Activated CD4-positive, alpha-beta T cell treated with anti-CD3 and anti-CD28 coated beads, Interleukin-2, Interleukin-4, amounts not matched to agents 100 ng/mL and 50 ng/mL, durations not matched to agents 16 hours and 8 hours (primary cell): Measurements from ENCODE around the gene MYMX.
"Not testable (repeated sequence)": the region's sequence is repeated elsewhere in the genome, so short reads cannot be mapped to it uniquely, and the experiment has no call there.

Source experiments
- DNase-seq: peaks from one replicate; pipeline ENCODE4 v3.0.0-alpha.2; 2020; ENCODE audit warnings: low spot score

The MYMX gene

DNA sequence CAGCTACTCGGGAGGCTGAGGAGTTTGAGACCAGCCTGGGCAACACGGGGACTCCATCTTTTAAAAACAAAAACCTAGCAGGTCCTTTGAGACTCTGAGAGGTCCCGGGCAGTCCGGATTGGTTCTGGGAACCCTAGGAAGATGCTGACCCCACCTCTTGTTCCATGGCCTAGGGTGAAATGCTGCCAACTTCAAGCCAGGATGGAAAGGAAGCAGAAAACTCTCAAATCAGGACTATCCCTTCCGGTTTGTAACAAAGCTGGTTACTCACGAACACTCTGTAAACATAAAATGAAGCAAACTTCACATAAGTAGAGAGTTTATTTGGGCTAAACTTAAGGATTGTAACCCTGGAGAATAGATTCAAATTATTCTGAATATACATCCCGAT is 30.1 kb upstream of the MYMX start:
- DNase-seq: no peak

DNA sequence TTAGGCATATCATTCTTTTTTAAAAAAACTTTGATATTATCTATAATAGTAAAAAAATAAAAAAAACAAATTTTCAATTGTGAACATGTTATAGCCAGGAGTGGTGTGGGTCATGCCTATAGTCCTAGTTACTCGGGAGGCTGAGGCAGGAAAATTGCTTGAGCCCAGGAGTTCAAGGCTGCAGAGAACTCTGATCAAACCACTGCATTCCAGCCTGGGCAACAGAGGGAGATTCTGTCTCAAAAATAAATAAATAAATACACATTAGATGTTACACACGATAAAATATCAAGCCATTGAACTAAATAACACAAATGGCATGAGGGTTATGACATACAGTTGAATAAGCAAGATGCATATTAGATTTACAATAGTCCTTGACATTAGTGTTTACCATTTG is 27.9 kb upstream of the MYMX start:
- DNase-seq: no peak

DNA sequence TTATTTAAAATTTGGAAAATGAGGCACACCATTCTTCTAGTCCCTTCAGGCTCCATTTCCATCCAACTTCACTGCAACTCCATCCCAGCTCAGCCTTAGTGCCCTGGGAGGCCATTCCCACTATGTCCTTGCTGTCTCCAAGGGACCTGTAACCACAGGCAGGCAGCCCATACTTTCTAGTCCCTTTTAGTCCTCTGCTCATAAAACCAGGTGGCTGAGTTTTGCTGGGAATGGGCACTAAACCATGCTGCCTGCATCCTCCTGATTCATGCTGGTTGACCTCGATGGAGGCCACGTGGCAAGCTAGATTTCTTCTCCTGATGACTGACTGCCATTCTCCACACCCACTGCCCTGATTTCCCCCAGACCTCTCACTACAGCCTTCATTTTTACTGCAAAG is 27.5 kb upstream of the MYMX start:
- no peak for DNase-seq

DNA sequence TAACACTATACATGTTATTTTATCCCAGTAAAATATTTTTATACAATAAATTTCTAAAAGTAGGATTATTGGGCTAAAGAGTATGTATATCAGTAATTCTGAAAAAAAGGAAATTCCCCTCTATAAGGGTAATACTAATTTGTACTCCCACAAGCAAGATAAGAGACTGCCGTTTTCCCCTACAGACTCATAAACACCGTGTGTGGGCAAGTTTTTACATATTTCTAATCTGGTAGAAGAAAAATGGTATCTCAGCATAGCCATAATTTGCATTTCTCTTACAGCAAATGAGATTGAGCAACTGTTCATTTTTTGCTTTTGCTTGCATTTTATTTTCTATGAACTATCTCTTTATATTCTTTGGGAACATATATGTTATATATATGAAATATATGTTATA is 26.0 kb upstream of the MYMX start:
- DNase-seq: no peak

DNA sequence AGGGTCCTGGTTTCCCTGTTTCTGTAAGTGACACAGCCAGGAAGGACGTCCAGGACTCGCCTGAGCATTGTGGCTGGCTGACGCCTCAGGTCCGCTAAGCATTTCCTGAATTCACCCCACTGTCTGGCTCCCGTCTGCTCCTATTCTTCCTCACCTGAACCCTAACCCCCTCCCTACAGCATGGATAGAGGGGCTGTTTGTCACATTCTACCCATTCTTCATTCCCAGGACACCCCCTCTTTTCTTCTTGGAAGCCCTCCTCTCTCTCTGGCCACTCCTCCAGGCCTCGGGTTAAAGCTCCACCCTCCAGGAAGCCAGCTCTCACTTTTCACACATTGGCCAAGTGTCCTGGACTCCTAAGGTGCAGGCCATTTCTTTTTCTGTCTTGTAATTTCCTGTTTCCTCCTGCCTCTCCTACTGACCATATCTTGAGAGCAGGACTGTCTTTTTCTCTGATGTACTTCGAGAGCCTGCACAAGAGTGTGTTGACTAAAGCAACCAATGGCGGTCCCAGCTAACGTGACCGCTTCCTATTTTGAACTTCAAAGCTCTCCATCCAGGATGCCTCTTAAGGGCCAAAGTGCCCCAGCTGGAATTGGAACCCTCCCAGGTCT is 24.2 kb upstream of the MYMX start:
- DNase-seq: no peak

DNA sequence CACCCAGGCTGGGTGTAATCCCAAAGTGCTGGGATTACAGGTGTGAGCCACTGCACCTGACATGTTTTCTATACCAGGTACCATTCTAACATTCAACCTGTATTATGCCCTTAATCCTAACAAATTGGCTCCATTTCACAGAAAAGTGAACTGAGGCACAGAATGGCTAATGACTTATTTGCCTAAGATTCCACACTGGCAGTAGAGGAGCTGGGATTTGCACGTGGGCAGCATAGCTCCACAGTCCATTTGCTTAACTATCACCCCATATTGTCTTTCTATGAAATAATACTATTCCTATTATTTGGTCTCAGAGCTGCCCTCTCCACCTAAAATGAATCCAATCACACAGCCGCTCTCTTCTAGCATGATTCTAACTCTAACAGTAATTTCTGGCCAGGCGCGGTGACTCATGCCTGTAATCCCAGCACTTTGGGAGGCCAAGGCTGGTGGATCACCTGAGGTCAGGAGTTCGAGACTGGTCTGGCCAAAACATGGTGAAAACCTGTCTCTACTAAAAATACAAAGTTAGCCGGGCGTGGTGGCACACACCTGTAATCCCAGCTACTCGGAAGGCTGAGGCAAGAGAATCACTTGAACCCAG is 23.3 kb upstream of the MYMX start:
- DNase-seq: no peak

DNA sequence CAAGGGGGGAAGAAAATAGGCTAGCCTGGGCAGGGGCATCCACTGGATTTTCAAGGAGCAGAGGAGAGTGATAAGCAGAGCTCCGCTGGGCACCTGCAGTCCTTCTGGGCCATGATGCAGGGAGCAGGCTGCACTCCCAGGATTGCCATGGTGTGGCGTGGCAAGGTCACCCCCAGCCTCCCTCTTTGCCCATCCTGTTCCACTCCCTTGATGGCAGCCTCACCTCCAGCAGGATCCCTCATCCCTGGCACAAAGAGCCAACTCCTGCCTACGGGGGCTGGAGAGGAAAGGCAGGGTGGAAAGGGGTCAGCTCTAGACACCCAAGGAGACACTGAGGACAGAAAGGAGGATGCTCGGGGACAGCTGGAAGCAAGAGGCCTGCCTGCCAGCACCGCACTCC is 22.4 kb upstream of the MYMX start:
- DNase-seq: no peak

DNA sequence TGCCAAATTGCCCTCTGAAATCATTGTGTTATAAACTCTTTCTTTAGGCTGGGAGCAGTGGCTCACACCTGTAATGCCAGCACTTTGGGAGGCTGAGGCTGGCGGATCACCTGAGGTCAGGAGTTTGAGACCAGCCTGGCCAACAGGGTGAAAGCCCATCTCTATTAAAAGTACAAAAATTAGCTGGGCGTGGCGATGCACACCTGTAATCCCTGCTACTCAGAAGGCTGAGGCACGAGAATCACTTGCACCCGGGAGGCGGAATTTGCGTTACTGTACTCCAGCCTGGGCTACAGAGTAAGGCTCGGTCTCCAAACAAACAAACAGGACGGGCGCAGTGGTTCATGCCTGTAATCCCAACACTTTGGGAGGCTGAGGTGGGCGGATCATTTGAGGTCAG is 20.4 kb upstream of the MYMX start:
- DNase-seq: not testable (repeated sequence)

DNA sequence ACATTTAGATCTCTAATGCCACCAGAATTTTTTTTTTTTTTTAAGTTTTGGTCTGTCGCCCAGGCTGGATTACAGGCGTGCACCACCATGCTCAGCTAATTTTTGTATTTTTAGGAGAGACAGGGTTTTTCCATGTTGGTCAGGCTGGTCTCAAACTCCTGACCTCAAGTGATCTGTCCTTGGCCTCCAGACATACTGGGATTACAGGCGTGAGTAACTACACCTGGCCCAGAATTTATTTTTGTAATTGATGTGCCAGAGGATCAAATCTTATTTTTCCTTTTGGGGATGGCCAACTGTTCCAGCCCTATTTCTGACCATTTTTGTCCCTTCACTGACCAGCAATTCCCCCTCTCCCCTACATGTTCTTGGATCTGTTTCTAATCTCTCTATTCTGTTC is 18.0 kb upstream of the MYMX start:
- no peak for DNase-seq

DNA sequence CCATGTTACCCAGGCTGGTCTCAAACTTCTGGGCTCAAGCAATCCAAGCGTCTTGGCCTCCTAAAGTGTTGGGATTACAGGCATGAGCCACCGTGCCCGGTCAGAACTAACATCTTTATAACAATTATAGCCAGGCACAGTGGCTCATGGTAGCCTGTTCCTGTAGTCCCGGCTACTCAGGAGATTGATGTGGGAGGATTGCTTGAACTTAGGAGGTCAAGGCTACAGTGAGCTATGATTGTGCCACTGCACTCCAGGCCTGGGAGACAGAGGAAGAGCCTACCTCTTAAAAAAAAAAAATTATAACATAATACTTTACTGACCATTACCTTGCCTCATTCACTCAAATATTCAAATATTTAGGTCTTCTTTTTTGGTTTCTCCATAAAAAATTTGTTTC is 16.8 kb upstream of the MYMX start:
- DNase-seq: no peak

DNA sequence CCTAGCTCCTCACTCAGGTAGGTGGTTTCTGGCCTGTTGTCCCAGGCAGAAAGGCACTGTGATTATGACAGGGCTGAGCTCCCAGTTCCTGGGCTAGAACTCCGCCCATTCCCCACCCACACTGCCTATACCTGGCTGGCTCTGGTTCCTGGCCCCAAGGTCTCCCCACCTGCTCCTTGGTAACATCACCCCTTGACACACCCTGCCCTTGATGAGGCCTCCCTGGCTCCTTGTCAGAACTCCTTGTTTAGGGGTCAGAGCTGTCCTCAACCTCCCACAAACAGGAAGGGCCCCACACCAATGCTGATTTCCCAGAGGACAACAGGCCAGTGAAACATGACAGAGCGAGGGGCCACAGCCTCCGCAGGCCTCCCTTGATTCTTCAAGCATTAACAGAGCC is 15.5 kb upstream of the MYMX start:
- DNase-seq: no peak

DNA sequence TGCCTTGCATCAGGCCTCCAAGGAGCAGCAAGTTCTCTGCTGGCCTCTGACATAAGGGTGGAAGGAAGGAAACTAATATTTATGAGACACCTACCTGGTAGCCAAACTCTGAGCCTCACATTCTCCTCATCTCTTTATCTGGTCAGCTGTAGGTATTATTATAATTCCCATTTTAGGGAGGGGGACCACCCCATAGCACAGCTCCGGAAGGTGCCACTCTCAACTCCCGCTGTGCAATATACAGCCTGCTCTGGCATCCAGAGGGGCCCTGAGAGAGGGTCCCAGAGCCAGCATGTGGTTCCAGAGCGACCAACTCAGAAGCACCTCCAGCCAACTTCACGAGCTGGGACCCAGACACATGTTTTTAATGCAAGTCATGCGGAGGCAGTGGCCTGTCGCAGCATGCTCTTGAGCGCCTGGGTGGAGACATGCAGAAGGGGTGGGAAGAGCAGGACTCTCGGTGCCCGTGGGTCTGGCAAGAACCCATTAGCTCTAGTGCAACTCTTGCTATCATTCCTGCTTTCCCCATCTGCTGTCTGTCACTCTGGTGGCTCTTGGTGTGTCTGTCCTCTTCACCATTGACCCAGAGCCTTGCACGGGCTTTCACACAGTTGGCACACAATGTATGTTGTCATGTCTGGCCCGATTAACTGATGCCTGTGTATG is 15.0 kb upstream of the MYMX start:
- no peak for DNase-seq

DNA sequence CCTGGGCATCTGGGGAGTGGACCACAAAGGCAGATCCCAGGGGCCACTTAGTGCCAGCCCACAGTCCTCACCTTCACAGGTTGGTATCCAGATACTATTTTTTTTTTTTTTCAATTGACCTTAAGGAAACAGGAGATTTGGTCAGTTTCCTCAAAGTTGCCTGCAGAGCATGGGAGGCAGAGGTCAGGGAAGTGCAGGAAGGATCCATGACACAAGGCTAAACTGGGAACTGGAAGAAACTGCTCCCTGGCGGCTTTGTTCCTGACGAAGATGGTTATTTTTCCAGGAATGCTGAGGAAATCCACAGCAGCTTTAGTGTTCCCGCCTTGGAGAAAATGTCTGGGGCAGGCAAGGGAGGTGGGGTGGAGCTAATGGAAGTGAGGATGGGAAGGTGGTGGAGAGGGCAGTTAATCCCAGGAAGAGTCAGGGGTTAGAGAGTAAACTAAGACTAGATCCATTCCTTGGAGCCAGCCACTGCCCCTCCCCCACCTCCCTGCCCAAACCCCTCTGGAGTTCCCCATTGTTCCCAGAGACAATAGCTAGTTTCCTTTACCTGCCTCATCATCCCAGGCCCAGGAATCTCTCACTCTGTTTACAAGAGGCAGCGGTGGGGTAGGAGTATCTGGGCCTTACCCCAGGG is 14.3 kb upstream of the MYMX start:
- DNase-seq: no peak

DNA sequence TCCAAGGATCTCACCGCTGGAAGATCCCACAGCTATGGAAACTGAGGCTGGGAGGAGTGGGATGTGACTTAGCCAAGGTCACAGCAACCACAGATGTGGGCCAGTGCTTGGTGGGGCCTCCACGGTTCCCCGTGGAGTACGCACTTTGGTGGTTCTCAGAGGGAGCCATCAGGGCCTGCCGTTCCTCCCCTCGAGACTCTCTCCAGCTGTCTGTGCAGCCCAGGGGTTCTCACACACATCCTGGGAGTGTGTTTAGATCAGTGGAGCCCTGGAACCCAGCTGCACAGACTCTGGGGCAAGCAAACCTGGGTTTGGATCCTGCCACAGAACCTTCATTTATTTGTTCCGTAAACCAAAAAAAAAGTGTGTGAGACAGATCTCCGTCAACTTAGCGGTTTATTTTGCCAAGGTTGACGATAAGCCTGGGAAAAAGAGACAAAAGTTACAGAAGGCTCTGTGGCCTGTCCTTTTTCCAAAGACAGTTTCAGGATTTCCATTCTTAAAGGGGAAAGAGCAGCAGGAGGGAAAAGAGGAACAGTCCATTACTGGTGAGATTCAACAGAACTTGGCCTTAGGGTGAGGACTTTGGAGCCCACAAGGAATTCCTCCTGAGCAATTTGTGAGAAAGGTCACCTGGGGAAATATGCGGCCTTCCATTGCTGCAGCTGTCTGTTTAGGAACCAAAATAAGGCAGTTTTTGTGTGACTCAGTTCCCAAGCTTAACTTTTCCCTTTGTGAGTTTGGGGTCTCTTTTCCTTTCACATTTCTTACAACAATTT is 13.6 kb upstream of the MYMX start:
- DNase-seq: no peak

DNA sequence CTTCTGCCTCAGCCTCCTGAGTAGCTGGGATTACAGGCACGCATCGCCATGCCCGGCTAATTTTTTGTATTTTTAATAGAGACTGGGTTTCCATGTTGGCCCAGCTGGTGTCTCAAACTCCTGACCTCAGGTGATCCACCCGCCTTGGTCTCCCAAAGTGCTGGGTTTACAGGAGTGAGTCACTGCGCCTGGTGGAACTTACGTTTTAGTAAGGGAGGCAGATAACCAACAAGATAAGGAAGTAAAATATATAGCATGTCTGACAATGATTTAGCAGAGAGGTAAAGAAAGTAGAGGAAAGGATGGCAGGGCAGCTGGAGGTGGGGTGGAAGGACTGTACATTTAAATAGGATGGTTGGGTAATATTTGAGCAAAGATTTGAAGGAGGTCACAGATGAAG is 12.8 kb upstream of the MYMX start:
- no peak for DNase-seq

DNA sequence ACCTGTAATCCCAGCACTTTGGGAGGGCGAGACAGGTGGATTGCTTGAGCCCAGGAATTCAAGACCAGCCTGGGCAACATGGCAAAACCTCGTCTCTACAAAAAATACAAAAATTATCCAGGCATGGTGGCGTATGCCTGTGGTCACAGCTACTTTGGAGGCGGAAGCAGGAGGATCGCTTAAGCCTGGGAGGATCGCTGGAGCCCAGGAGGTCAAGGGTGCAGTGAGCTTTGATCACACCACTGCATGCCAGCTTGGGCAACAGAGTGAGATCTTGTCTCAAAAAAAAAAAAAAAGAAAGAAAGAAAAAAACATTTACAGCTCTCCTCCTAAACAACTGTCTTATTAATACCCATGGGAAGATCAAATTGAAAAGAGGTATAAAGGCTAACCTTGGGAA is 8.8 kb upstream of the MYMX start:
- DNase-seq: no peak

DNA sequence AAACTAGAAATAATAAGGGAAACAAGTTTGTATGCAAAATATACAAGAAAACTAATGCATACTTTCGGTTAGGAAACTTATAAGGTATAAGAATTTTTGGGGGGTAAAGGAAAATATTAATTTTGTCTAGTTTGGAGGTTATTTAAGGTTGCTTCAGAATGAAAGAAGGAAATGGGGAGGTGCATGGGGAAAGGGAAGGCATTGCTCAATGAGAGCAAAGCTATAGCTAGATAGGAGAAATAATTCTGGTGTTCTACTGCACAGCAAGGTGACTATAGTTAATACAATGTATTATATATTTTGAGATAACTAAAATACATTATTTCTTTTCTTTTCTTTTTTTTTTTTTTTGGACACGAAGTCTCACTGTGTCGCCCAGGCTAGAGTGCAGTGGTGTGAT is 5.4 kb upstream of the MYMX start:
- no peak for DNase-seq

DNA sequence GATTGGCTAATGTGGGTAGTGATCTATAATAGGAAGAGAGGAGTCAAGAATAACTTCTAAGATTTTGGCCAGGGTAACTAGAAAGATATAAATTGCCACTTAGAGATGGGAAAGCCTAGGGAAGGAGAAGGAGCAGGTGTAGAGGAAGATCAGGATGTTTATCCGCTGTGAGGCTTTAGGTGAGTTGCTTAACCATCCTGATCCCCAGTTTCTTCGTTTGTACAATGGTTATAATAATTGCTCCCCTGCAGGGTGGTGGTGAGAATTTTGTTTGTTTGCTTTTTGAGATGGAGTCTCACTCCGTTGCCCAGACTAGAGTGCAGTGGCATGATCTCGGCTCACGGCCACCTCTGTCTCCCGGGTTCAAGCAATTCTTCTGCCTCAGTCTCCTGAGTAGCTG is 2.4 kb upstream of the MYMX start:
- DNase-seq: no peak

DNA sequence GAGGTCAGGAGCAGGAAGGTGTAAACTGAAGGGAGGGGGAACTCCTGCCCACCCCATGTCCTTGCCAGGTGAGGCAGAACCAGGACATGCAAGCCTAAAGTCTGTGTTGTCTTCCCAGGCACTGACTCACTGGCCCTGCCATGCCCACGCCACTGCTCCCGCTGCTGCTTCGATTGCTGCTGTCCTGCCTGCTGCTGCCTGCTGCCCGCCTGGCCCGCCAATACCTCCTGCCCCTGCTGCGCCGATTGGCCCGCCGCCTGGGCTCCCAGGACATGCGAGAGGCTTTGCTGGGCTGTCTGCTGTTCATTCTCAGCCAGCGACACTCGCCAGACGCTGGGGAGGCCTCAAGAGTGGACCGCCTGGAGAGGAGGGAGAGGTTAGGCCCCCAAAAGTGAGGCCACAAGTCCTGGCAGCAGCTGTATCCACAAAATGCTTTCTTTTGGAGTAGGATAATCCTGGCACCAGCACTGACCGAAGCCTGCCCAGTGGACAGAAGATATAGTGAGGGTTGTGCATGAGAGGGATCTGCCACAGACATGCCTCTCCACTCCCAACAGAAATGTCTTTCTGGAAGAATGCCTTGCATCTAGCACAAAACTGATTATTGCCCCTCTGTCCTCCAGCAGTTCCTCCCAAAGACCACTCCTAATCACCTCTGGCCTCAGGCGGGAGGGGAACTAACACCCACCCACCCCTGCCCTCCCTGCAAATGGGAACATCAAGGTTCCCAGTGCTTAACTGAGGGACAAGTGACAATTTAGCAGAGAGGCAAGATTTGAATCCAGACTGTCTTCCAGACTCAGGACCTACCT is 812 bp downstream of the MYMX start:
- DNase-seq: no peak

DNA sequence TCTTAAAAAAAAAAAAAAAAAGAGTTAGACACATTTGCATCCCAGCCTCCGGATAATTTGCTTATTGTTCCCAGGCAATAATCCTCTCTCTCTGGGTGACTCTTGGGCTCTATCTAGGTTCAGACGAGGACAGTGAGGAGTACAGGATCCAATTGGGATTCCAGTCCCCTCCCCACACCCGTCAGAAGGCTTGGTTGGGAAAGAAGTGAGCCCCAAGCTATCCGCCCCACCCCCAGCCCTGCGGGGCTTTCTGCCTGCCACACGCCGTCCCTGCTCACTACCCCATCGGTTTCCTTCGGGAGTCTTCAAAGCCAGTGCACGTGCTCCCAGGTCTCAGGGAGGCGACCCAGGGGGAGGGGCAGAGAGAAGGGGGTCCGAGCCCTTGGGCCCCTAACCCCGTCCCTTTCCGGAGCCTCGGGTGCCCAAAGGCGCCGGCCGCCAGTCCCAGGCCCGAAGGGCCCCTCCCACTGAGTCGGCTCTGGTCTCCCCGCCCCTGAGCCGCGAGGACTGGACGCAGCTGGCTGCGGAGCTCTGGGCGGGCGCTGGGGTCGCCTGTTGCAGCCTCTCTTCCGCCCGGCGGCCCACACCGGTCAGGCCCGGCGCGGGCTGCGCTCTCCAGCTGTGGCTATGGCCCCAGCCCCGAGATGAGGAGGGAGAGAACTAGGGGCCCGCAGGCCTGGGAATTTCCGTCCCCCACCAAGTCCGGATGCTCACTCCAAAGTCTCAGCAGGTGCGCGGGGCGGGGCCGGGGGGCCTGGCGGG is 2.5 kb downstream of the MYMX start:
- no peak for DNase-seq
